Fibroblast of the aortic adventitia (primary cell): ENCODE data around the gene SLC25A22. TPM values are rescaled to one million over a fixed set of nuclear protein-coding genes. Genes with fewer than 3 reads are reported as not detected.

Experiments used
- DNase-seq: peaks from one replicate; pipeline ENCODE4 v3.0.0-alpha.2; 2010; ENCODE audit warnings: low read depth
- H3K4me3 ChIP-seq: 2 replicates; pipeline ENCODE4 v1.5.1; 2011; ENCODE audit warnings: low read depth, mild to moderate bottlenecking, control low read depth, low read length, moderate library complexity
- total RNA-seq: library from RNA; depleted of rRNA; stranded (reverse); fragments of >200 nt; gene quantifications from 2 replicates; pipeline ENCODE4 v1.2.3, GENCODE V29; 2012; ENCODE audit warnings: low replicate concordance
- TF ChIP-seq, protein P1 (sequence below): IDR thresholded peaks from 2 replicates; pipeline ENCODE4 v1.5.1; 2011; ENCODE audit warnings: mild to moderate bottlenecking, low read length, control low read depth, inconsistent platforms; ENCODE audit not compliant: insufficient read depth

SLC25A22 gene
- total RNA-seq, 1 donor = 16.7 TPM

DNA sequence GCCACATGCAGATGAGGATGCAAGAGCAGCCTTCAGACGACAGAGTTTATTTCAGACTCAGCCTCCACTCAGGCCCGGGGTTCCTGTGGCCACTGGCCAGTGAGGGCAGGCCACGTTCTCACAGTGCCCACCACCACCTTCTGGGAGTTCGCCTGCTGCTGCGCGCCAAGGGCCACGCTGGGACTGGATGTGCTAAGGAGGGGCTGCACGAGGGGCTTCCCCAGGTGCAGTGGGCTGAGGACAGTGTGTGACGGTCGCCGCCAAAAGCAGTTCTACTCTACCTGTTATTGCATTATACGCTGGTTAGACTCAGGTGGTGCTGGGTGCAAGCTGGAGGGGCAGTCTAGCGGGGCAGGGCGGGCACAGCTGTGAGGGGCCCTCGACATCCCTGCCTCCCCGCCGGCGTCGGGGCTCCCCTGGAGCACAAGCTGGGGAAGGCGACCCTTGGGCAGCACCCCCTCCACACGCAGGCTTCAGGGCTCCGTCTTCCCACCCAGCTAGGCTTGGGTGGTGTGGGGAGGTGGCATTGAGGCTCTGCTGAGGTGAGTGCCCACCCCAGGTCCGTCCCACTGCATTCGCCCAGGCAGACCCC lies 10.9 kb downstream of the SLC25A22 start:
- TF ChIP-seq, protein P1, sequence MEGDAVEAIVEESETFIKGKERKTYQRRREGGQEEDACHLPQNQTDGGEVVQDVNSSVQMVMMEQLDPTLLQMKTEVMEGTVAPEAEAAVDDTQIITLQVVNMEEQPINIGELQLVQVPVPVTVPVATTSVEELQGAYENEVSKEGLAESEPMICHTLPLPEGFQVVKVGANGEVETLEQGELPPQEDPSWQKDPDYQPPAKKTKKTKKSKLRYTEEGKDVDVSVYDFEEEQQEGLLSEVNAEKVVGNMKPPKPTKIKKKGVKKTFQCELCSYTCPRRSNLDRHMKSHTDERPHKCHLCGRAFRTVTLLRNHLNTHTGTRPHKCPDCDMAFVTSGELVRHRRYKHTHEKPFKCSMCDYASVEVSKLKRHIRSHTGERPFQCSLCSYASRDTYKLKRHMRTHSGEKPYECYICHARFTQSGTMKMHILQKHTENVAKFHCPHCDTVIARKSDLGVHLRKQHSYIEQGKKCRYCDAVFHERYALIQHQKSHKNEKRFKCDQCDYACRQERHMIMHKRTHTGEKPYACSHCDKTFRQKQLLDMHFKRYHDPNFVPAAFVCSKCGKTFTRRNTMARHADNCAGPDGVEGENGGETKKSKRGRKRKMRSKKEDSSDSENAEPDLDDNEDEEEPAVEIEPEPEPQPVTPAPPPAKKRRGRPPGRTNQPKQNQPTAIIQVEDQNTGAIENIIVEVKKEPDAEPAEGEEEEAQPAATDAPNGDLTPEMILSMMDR = no peak
- H3K4me3 ChIP-seq = no peak overlapping the region
- no peak for DNase-seq

DNA sequence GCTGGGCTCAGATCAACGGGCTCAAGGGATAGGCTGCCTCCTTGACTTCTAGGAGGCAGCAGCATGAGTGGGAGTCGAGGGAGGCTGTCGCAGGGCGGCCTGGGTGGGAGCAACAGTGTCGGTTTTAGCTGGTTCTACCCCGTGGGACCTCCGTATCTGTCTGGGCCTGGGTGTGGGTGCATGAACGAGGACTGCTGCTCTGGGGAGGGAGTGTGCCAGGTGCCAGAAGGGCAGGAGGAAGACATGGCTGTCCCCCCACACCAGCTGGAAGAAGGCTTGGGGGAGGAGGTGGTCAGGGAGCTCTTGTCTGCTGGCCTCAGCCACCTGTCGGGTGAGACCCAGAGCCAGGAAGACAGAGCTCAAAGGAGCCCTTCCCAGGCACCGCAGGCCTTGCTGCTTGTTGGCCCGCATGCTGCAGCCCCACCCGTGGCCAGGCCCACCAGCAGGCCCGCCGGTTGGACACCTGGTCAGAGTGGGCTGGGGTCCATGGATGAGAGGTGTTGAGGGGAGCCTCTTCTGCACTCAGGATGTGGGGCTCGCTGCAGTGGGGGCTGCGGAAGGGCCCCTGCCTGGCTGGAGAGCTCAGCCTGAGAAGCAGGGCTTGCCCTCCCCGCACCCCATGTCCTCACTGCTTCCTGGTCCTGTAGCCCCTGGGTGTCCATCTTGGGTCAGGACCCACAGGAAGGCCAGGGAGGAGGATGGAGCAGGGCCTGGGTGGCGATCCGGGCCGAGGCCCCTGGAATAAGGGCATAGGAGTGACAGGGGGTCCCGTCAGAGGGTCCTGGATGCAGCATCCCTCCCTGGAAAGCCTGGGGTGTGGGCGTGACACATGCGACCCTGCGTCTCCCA lies 11.6 kb downstream of the SLC25A22 start:
- H3K4me3 ChIP-seq = no peak overlapping the region
- TF ChIP-seq, protein P1 = no peak
- no peak for DNase-seq

DNA sequence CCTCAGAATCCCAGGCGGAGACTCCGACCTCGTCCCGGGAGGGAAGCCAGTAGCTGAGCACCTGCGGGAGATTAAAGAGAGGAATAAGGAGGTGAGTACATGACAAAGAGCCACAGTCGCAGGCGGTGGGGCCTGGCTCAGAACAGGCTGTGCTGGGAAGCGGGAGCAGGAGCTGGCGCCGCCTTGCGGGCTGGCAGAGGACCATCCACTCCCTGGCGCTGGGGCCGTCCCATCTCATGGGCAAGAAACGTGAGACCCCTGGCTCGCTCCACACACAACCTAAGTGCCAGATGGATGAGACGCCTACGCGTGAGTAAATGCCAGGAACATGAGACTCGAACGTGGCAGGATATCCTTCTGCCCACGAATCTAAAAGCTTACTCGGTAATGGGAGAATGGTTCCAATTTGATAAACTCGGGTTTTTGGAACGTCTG lies 14.5 kb downstream of the SLC25A22 start:
- TF ChIP-seq, protein P1 = peak; percentile 94
- no peak overlapping the region for H3K4me3 ChIP-seq
- peak; percentile 93 for DNase-seq

DNA sequence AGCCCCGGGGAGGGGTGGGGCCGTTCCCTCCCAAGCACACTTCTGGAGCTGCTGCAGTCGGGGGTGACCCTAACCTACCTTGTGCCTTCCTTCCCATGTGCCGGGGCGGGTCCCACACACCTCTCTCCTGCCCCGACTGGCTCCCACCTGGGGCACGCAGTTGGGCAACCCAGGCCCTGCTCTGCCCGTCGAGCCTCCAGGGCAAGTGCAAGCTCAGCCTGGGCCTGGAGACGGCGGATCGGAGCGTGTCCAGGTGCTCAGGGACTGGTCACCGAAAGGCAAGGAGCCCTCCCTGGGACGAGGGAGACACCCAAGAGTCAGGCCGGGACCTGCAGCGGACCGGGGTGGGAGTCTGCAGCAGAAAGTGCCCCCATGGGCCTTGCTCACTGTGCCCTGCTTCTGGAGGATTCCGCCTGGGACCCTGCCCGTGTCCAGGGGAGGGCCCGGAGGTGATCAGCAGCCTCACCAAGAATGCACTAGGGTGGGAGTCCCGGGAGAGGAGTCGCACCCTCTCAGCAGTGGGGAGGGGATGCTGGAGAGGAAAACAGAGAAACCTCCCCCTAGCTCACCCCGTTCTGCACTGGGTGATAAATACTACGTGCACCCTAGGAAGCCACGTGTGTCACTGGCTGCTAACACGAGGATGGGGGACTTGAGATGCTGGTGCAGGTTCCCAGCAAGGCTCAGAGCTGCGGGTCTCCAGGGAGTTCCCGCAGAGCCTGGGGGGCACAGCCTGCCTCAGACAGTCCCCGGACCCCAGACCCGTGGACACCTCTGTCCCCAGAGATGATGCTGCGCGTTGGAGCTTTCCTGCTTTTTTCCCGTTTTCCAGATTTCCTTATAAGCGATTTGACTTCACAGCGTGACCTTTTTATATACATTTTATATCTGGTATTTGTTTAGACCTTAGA lies 15.6 kb downstream of the SLC25A22 start:
- no peak for DNase-seq
- TF ChIP-seq, protein P1 = no peak
- no peak overlapping the region for H3K4me3 ChIP-seq

DNA sequence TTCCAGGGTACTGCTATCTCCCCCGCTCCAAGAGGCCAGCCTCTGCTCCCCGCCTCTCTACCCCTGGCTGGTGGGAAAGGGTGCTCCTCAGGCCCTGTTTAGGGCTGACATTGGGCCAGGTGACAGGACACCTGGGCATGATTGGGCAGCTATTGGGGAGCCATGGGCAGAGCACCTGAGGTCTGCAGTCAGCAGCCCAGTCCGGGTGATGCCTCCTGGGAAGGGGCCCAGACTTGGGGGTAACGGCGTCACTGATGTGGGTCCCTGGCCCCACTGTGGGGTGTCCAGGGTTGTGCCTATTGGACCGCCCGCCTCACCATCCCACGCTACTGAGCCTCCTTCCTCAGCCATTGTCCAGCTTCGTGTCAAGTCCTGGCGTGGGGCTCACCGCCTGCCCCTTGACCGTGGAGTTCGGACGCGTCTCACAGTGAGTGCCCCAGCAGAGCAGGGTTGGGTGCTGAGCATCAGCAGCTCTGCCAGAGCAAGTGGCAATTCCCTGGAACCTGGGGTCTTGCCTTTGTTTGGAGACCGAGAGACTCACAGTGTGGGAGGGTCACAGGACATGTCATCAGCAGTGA lies 18.0 kb downstream of the SLC25A22 start:
- TF ChIP-seq, protein P1 = no peak
- no peak for DNase-seq
- H3K4me3 ChIP-seq = no peak overlapping the region
